ENCODE results near the gene VSTM4.

The VSTM4 gene

GRCh38 chr10:49050906-49051305 lies 64.4 kb downstream of the VSTM4 start:
- TF ChIP-seq CTCF (IDR thresholded peaks at IDR 0.05; ENCODE audit: borderline replicate concordance, control extremely low read depth, extremely low read depth, insufficient read depth, missing control alignments), result no peak
- no peak for DNase-seq (ENCODE audit: low spot score)
- in situ Hi-C loops (cut with MboI; ENCODE audit: low sequenced_read_pairs, unreplicated experiment), result no loop called here

- no peak for TF ChIP-seq CTCF (IDR thresholded peaks at IDR 0.05; ENCODE audit: borderline replicate concordance, control extremely low read depth, extremely low read depth, insufficient read depth, missing control alignments)
- in situ Hi-C loops (cut with MboI; ENCODE audit: low sequenced_read_pairs, unreplicated experiment), result no loop called here
- DNase-seq (ENCODE audit: low spot score), result no peak
Observed at GRCh38 chr10:49050366-49050765, 65.0 kb downstream of the VSTM4 start.

GRCh38 chr10:49049660-49050059 lies 65.7 kb downstream of the VSTM4 start:
- in situ Hi-C loops (cut with MboI; ENCODE audit: low sequenced_read_pairs, unreplicated experiment), result no loop called here
- no peak for DNase-seq (ENCODE audit: low spot score)
- no peak for TF ChIP-seq CTCF (IDR thresholded peaks at IDR 0.05; ENCODE audit: borderline replicate concordance, control extremely low read depth, extremely low read depth, insufficient read depth, missing control alignments)

GRCh38 chr10:49047128-49047639 lies 68.1 kb downstream of the VSTM4 start:
- in situ Hi-C loops (cut with MboI; ENCODE audit: low sequenced_read_pairs, unreplicated experiment), result no loop called here

GRCh38 chr10:49044293-49045193 lies 70.8 kb downstream of the VSTM4 start:
- DNase-seq (ENCODE audit: low spot score), result no peak
- in situ Hi-C loops (cut with MboI; ENCODE audit: low sequenced_read_pairs, unreplicated experiment), result no loop called here
- no peak for TF ChIP-seq CTCF (IDR thresholded peaks at IDR 0.05; ENCODE audit: borderline replicate concordance, control extremely low read depth, extremely low read depth, insufficient read depth, missing control alignments)

More at GRCh38 chr10:49047128-49047639, 68.1 kb downstream of the VSTM4 start:
- DNase-seq (ENCODE audit: low spot score), result no peak
- no peak for TF ChIP-seq CTCF (IDR thresholded peaks at IDR 0.05; ENCODE audit: borderline replicate concordance, control extremely low read depth, extremely low read depth, insufficient read depth, missing control alignments)

GRCh38 chr10:49040601-49041000 lies 74.7 kb downstream of the VSTM4 start:
- no peak for TF ChIP-seq CTCF (IDR thresholded peaks at IDR 0.05; ENCODE audit: borderline replicate concordance, control extremely low read depth, extremely low read depth, insufficient read depth, missing control alignments)
- in situ Hi-C loops (cut with MboI; ENCODE audit: low sequenced_read_pairs, unreplicated experiment), result no loop called here
- no peak for DNase-seq (ENCODE audit: low spot score)
